ENCODE measurements around the gene PAK2.

DNA sequence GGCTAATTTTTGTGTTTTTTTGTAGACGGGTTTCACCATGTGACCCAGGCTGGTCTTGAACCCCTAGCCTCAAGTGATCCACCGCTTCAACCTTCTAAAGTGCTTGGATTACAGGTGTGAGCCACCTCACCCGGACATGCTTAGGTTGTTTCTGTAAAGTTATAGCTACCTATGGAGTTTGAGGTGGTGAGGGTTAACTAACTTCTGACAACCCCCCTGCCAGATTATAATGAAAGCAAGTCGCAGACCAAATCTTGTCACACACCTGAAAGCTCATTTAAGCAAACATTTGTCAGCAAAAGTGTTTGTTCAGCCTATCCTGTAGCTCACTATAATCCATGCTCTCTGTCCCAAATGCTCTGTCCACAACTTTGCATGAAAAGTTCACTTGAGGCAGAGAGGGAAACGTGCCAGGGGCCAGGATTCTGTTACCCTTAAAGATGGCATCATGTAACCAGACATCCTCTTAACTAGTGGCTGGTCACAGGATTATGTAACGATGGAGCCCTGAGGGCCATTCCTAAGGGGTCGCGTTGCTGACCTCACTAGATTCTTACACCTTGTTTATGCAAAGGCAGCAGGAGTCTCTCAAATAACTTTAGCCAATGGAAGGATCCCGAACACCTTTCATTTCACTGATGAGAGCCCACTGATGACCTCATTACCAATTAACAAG, 103.9 kb downstream of the PAK2 start:
- TF ChIP-seq POLR2A (IDR thresholded peaks at IDR 0.05): no peak
- no peak for TF ChIP-seq POLR2AphosphoS5 (IDR thresholded peaks at IDR 0.05)
